Body of pancreas (tissue), 4 donors: ENCODE data around the gene PAPOLG. TPM values are rescaled to one million over a fixed set of nuclear protein-coding genes. Genes with fewer than 3 reads are reported as not detected.

Source experiments
- ATAC-seq: fragments of 150-250 bp; one replicate; pipeline ENCODE4 v1.9.1; 2016
- DNase-seq, 4 donors: peaks; one replicate each; pipeline ENCODE4 v3.0.0-alpha.2; 2019
- H3K27ac ChIP-seq, 4 donors: fragments of 200-600 bp; sonication (generic); 1 replicate in 3 of 4; 2 replicates in 1 of 4; pipeline versions ENCODE4 v1.5.1 to v1.6.1; 2016 to 2019; ENCODE audit warnings: mild to moderate bottlenecking in 1 of 4, mixed read lengths in 1 of 4, moderate library complexity in 1 of 4
- H3K27me3 ChIP-seq, 2 donors: fragments of 200-600 bp; sonication (generic); one replicate each; pipeline ENCODE4 v1.6.0; 2016; ENCODE audit warnings: mild to moderate bottlenecking in 1 of 2
- H3K36me3 ChIP-seq, 2 donors: fragments of 200-600 bp; sonication (generic); replicated peaks in 1 of 2; 2 replicates each; pipeline ENCODE4 v1.5.1; 2016; ENCODE audit warnings: low read depth in 2 of 2; ENCODE audit not compliant: insufficient read depth in 1 of 2
- H3K4me1 ChIP-seq: fragments of 200-600 bp; sonication (generic); one replicate; pipeline ENCODE4 v1.6.0; 2016
- H3K4me3 ChIP-seq, 2 donors: fragments of 200-600 bp; sonication (generic); 1 replicate in 1 of 2; 2 replicates in 1 of 2; pipeline ENCODE4 v1.5.1; 2016 to 2019
- H3K9me3 ChIP-seq, 3 donors: fragments of 200-600 bp; sonication (generic); 1 replicate in 2 of 3; 2 replicates in 1 of 3; pipeline ENCODE4 v1.5.1; 2016
- POLR2A ChIP-seq, 3 donors: fragments of 450-650 bp; IDR thresholded peaks; one replicate each; pipeline ENCODE4 v1.6.1; 2016; ENCODE audit warnings: antibody characterized with exemption in 3 of 3, mild to moderate bottlenecking in 2 of 3
- WGBS, 2 donors: methylation state at CpG; one replicate each; pipeline ENCODE4 v1.1.5; 2017; 5-methylcytosine and 5-hydroxymethylcytosine counted together
- intact Hi-C: fragments of 100-400 bp; cut with DNase I; formaldehyde crosslinking; loops from one replicate; pipeline ENCODE4 v1.15.1; 2023
- total RNA-seq, 2 donors: library from RNA; depleted of rRNA; stranded (reverse); fragments of >200 nt; gene quantifications; one replicate each; pipeline ENCODE4 v1.1.0, GENCODE V29; 2016
- TF ChIP-seq, protein P1 (sequence below), 7 experiments: fragments of 450-650 bp in 4 of 7; fragments of 200-600 bp in 3 of 7; sonication (generic) in 3 of 7; IDR thresholded peaks; one replicate each; pipeline ENCODE4 v1.5.1; 2016 to 2019; ENCODE audit warnings: antibody characterized with exemption in 7 of 7

Gene PAPOLG
- total RNA-seq, 2 donors from 2014 or later: 4.0 to 6.5 TPM

DNA sequence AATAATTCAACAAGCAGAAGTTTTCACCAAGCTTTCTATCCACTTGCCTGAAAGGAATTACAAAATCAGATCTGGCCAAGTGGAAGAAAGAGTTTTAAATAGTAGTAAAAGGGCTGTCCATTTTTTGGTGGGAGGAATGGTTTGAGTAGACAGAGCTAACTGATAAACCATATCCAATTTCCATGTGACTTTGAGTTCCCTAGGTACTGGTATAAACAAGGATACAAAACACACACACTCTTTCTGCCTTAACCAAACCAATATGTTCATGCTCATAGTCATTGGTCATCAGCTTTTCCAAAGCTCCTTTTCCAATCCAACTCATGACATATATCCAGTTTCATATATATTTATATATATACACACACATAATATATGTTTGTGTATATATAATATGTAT lies 75.9 kb downstream of the PAPOLG start:
- no peak for TF ChIP-seq POLR2A (IDR thresholded peaks at IDR 0.05)
- TF ChIP-seq, protein P1, sequence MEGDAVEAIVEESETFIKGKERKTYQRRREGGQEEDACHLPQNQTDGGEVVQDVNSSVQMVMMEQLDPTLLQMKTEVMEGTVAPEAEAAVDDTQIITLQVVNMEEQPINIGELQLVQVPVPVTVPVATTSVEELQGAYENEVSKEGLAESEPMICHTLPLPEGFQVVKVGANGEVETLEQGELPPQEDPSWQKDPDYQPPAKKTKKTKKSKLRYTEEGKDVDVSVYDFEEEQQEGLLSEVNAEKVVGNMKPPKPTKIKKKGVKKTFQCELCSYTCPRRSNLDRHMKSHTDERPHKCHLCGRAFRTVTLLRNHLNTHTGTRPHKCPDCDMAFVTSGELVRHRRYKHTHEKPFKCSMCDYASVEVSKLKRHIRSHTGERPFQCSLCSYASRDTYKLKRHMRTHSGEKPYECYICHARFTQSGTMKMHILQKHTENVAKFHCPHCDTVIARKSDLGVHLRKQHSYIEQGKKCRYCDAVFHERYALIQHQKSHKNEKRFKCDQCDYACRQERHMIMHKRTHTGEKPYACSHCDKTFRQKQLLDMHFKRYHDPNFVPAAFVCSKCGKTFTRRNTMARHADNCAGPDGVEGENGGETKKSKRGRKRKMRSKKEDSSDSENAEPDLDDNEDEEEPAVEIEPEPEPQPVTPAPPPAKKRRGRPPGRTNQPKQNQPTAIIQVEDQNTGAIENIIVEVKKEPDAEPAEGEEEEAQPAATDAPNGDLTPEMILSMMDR (IDR thresholded peaks at IDR 0.05): no peak
- Histone ChIP-seq H3K4me3 (no peak overlapping the region), H3K27ac (no peak overlapping the region), H3K36me3 (no peaks in the 10 kb centered on the region), H3K4me1 (no peaks in the 10 kb centered on the region), H3K9me3 (no peaks in the 10 kb centered on the region), H3K27me3 (no peaks in the 10 kb centered on the region)
- intact Hi-C loops: no loop called here
- no peak for DNase-seq
- ATAC-seq: no peak

DNA sequence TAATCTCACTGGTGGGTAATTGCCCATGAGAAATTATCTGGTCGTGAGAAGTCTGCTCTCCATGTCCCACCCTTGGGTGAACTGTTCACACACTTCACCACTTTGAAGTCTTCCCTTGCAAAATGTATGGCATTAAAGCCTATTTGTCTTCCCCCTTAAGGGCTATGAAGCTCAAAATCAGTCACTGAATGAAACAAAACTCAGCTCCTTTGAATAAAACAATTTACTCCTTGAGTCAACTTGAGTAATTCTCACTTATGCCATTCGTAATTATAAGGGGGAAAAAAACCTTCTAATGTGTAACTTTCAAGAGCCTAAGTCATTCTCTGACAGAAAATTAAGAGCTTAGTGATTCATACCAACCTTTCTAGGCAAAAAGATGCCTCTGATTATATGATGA lies 76.6 kb downstream of the PAPOLG start:
- no peak for TF ChIP-seq POLR2A (IDR thresholded peaks at IDR 0.05)
- TF ChIP-seq, protein P1 (IDR thresholded peaks at IDR 0.05): no peak
- 30 to 44% methylated on average over 2 of the region's 2 CpGs for WGBS, 2 donors
- ATAC-seq (no peak), DNase-seq (no peak)
- intact Hi-C loops: no loop called here
- H3K27me3 ChIP-seq: no peaks in the 10 kb centered on the region
- H3K9me3 ChIP-seq: no peaks in the 10 kb centered on the region
- H3K4me1 ChIP-seq: no peaks in the 10 kb centered on the region
- H3K4me3 ChIP-seq: no peak overlapping the region
- H3K36me3 ChIP-seq: no peaks in the 10 kb centered on the region
- H3K27ac ChIP-seq: no peak overlapping the region

DNA sequence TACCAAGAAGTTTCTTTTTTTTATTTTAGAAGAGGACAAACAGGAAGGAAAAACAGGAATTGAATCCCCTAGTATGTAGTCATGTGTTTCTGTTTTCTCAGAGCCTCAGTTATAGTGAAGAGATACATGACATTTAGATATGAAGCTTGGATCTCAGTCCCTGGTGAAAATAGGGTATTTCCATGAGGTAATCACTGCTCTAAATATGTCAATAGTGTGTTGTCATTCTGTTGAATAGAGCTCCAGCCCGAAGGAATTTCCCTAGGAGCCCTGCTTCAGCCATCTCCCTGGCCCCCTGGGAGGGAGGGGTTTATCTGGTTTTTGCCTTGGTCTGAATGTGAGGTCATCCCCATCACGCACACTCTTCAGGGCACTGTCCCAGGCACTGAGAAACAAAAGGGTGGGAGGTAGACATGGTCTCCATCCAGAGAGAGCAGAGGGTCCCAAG lies 78.2 kb downstream of the PAPOLG start:
- DNase-seq: no peak
- H3K27me3 ChIP-seq: no peaks in the 10 kb centered on the region
- H3K9me3 ChIP-seq: no peaks in the 10 kb centered on the region
- 37 to 49% methylated on average over 2 of the region's 2 CpGs for WGBS, 2 donors
- no peaks in the 10 kb centered on the region for H3K4me1 ChIP-seq
- no peaks in the 10 kb centered on the region for H3K36me3 ChIP-seq
- no peak overlapping the region for H3K4me3 ChIP-seq
- intact Hi-C loops: no loop called here
- no peak overlapping the region for H3K27ac ChIP-seq
- ATAC-seq: no peak
- TF ChIP-seq, protein P1 (IDR thresholded peaks at IDR 0.05): no peak
- TF ChIP-seq POLR2A (IDR thresholded peaks at IDR 0.05): no peak

DNA sequence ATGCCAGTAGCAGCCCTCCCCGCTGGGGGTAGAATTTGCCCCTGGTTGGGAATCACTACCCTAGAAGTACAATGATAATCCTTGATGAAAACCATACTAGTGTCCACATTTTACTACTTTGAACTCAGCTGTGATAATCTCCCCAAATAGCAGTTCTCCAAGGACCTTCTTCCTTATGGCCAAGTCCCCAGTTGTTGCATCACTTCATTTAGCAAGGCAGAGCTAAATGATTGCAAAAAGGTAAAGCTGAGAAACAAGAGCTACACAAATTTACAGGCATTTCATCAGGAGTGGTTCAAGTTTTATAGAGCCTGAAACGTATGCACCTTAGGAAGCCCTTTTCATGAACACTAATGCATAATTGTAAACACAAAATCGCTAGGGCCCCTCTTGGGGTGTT lies 80.4 kb downstream of the PAPOLG start:
- Histone ChIP-seq H3K9me3 (no peaks in the 10 kb centered on the region), H3K4me3 (no peak overlapping the region), H3K36me3 (no peaks in the 10 kb centered on the region), H3K27me3 (no peaks in the 10 kb centered on the region), H3K27ac (no peak overlapping the region), H3K4me1 (no peaks in the 10 kb centered on the region)
- WGBS, 2 donors: 75 to 83% methylated on average over 3 of the region's 3 CpGs
- no peak for DNase-seq
- no peak for ATAC-seq
- intact Hi-C loops: no loop called here
- TF ChIP-seq POLR2A (IDR thresholded peaks at IDR 0.05): no peak
- TF ChIP-seq, protein P1 (IDR thresholded peaks at IDR 0.05): no peak

DNA sequence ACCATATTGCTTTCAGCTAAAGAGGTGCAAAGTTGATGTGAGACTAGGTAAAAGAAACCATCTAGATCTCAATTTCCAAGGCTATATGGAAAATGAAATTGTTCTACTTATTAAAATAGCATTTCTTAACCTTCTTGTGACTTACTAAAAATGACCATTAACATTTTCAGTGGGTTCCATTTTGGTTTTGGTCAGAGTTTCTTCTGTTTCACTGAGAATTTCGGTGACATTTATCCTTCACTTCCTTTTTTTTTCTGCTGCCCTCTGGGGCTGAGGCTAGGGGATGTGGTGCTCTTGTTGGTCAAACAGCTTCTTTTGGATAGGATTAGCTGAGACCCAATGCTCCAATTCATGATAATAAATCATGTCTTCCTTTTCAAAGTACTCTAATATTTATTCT lies 81.1 kb downstream of the PAPOLG start:
- Histone ChIP-seq H3K4me1 (no peaks in the 10 kb centered on the region), H3K36me3 (no peaks in the 10 kb centered on the region), H3K27ac (no peak overlapping the region), H3K4me3 (no peak overlapping the region), H3K9me3 (no peaks in the 10 kb centered on the region), H3K27me3 (no peaks in the 10 kb centered on the region)
- ATAC-seq (no peak), DNase-seq (no peak)
- TF ChIP-seq, protein P1 (IDR thresholded peaks at IDR 0.05): no peak
- no peak for TF ChIP-seq POLR2A (IDR thresholded peaks at IDR 0.05)
- WGBS, 2 donors: 40 to 50% methylated on average over 1 of the region's 1 CpG
- intact Hi-C loops: no loop called here
